GM12891 (cell line): ENCODE data around the gene NTRK3.

Source experiments
- POLR2A ChIP-seq: IDR thresholded peaks from 2 replicates; pipeline ENCODE4 v1.6.1; 2011; ENCODE audit warnings: low read depth, low read length, control low read depth
- POLR2AphosphoS5 ChIP-seq: IDR thresholded peaks from 2 replicates; pipeline ENCODE4 v1.6.1; 2011; ENCODE audit warnings: low read depth, low read length, control low read depth
- POU2F2 ChIP-seq: IDR thresholded peaks from 2 replicates; pipeline ENCODE4 v1.6.1; 2011; ENCODE audit warnings: low read depth, mild to moderate bottlenecking, control low read depth, low read length, moderate library complexity
- SPI1 ChIP-seq: IDR thresholded peaks from 2 replicates; pipeline ENCODE4 v1.6.1; 2011; ENCODE audit warnings: low read depth, low read length, control low read depth
- TAF1 ChIP-seq: IDR thresholded peaks from 2 replicates; pipeline ENCODE4 v1.6.1; 2011; ENCODE audit warnings: low read depth, low read length, control low read depth

GRCh38 chr15:88166082-88166993, 90.2 kb downstream of the NTRK3 start:
- TF ChIP-seq POLR2A (no peak), TAF1 (no peak), POLR2AphosphoS5 (no peak), SPI1 (no peak), POU2F2 (no peak)
